K562 (cell line): Measurements from ENCODE around the gene NDUFS6. TPM values are rescaled to one million over a fixed set of nuclear protein-coding genes. Genes with fewer than 3 reads are reported as not detected.

Source experiments
- CBFA2T2 ChIP-seq: fragments of 450-650 bp; conservative IDR thresholded peaks from 2 replicates; pipeline ENCODE4 v1.6.1; 2017; ENCODE audit warnings: mild to moderate bottlenecking
- CC2D1A ChIP-seq: fragments of 450-650 bp; IDR thresholded peaks from 2 replicates; pipeline ENCODE4 v1.6.1; 2017; ENCODE audit warnings: mild to moderate bottlenecking
- CHCHD3 ChIP-seq: fragments of 250-450 bp; sonication (Bioruptor Pico); IDR thresholded peaks from 2 replicates; pipeline ENCODE4 v2.1.2; 2022; ENCODE audit warnings: mild to moderate bottlenecking
- DMBX1 ChIP-seq: fragments of 250-450 bp; sonication (Bioruptor Pico); IDR thresholded peaks from 2 replicates; pipeline ENCODE4 v1.8.0; 2022; ENCODE audit warnings: inconsistent platforms, mild to moderate bottlenecking, moderate library complexity, borderline replicate concordance
- DPF2 ChIP-seq: fragments of 450-650 bp; IDR thresholded peaks from 2 replicates; pipeline ENCODE4 v1.6.1; 2016
- KDM5B ChIP-seq: fragments of 200-600 bp; sonication (generic); IDR thresholded peaks from 2 replicates; pipeline ENCODE4 v1.6.1; 2012; ENCODE audit warnings: low read depth, mild to moderate bottlenecking, moderate library complexity, low read length, control low read depth, inconsistent platforms; ENCODE audit not compliant: insufficient replicate concordance
- PCBP2 ChIP-seq: fragments of 200-400 bp; formaldehyde crosslinking; IDR thresholded peaks from 2 replicates; pipeline ENCODE4 v1.6.1; 2018; ENCODE audit warnings: low read length, low read depth, mild to moderate bottlenecking, moderate library complexity; ENCODE audit not compliant: poor library complexity, severe bottlenecking
- POLR2A ChIP-seq: fragments of 450-650 bp; conservative IDR thresholded peaks from 2 replicates; pipeline ENCODE4 v1.6.1; 2016
- POLR3G ChIP-seq: IDR thresholded peaks from 2 replicates; pipeline ENCODE4 v1.6.1; 2011; ENCODE audit not compliant: insufficient read length, insufficient replicate concordance; ENCODE audit errors: extremely low read depth
- XRCC3 ChIP-seq: fragments of 450-650 bp; IDR thresholded peaks from 2 replicates; pipeline ENCODE4 v1.6.1; 2017; ENCODE audit warnings: mild to moderate bottlenecking, moderate library complexity
- polyA plus RNA-seq, 8 experiments: library from polyadenylated mRNA; depleted of rRNA in 4 of 8; stranded (reverse) in 5 of 8; unstranded in 3 of 8; fragments of >200 nt; fragmentation: Nextera tagmentation in 2 of 8; fragmentation: Illumina TruSeq in 1 of 8; extraction: Ambion mirVana in 2 of 8; extraction: Trizol in 1 of 8; gene quantifications; 2 replicates each; pipeline versions ENCODE4 v1.2.1 to v1.2.3, GENCODE V29; 2011 to 2014; ENCODE audit warnings: inconsistent platforms in 1 of 8, missing spikeins in 1 of 8
- total RNA-seq, 7 experiments: library from RNA; depleted of rRNA in 6 of 7; stranded (reverse); fragments of >200 nt in 6 of 7; fragmentation: Illumina TruSeq in 2 of 7; extraction: Trizol in 2 of 7; gene quantifications; 2 replicates each; pipeline versions ENCODE4 v1.2.1 to v1.2.3, GENCODE V29; 2011 to 2021; ENCODE audit warnings: low replicate concordance in 1 of 7
- TF ChIP-seq, protein P1 (sequence below), 2 experiments: fragments of 150-350 bp in 1 of 2; IDR thresholded peaks; 2 replicates each; pipeline ENCODE4 v1.6.1; 2012 to 2016; ENCODE audit warnings: low read depth in 2 of 2, low read length in 2 of 2, mild to moderate bottlenecking in 1 of 2, moderate library complexity in 1 of 2
- TF ChIP-seq, protein P2 (sequence below): fragments of 450-650 bp; IDR thresholded peaks from 2 replicates; pipeline ENCODE4 v1.6.1; 2016; ENCODE audit warnings: mild to moderate bottlenecking
- TF ChIP-seq, protein P3 (sequence below): IDR thresholded peaks from 2 replicates; pipeline ENCODE4 v1.6.1; 2012; ENCODE audit warnings: low read depth, low read length, improper control_type of control experiment, borderline replicate concordance
- TF ChIP-seq, protein P4 (sequence below): fragments of 250-450 bp; sonication (Bioruptor Pico); IDR thresholded peaks from 2 replicates; pipeline ENCODE4 v1.5.0; 2021; ENCODE audit warnings: mild to moderate bottlenecking, borderline replicate concordance
- TF ChIP-seq, protein P5 (sequence below): fragments of 250-450 bp; sonication (Bioruptor Pico); IDR thresholded peaks from 2 replicates; pipeline ENCODE4 v1.5.1; 2021; ENCODE audit warnings: mild to moderate bottlenecking

NDUFS6 gene
- total and polyA plus RNA-seq, 9 of the 15 experiments (the other 6 are each of a cell fraction or from before 2014, with no cell fraction given) = 36.1 to 291 (median 77.0) TPM

DNA sequence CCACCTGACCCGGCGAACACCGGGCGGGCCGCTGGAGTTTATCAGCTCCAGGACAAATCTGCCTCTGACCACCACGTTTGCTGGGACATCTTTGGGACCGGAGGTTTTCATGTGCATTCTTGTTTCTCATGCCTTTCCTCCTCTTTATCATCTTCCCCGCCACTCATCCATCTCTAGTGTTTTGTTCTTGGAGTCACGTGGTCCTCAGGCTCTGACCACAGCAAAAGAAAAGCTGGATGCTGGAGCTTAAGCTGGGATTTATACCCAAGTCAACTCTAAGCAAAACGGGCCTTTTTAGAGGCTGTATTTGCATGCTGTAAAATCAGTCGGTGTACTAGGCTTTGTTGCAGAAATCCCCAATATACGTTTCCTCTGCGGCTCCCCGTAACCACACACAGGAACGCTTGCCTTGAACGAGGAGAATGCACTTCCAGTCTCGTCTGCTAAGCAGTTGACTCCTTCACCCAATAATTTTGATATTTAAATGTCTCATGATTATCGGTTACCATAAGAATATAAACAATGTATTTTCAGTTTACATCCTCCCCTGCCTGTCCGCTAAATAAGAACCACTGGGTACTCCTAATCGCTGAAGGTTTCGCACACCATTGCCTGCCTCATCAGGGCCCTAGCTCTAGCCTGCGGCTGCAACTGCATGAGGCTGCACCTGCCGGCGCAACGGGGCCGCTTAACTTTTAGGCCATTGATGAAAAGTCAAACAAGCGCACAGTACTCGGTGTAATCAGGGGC lies 560 bp upstream of the NDUFS6 start (continued):
- TF ChIP-seq XRCC3 (no peak), CC2D1A (no peak), KDM5B (no peak), POLR3G (no peak), DMBX1 (CRISPR knock-in tag) (no peak), DPF2 (no peak; the same call in 1 of the 2 replicates), CHCHD3 (CRISPR knock-in tag) (no peak), POLR2A (no peak), CBFA2T2 (peak; percentile 59; the same call in 1 of the 2 replicates), PCBP2 (no peak)
- TF ChIP-seq, protein P1, sequence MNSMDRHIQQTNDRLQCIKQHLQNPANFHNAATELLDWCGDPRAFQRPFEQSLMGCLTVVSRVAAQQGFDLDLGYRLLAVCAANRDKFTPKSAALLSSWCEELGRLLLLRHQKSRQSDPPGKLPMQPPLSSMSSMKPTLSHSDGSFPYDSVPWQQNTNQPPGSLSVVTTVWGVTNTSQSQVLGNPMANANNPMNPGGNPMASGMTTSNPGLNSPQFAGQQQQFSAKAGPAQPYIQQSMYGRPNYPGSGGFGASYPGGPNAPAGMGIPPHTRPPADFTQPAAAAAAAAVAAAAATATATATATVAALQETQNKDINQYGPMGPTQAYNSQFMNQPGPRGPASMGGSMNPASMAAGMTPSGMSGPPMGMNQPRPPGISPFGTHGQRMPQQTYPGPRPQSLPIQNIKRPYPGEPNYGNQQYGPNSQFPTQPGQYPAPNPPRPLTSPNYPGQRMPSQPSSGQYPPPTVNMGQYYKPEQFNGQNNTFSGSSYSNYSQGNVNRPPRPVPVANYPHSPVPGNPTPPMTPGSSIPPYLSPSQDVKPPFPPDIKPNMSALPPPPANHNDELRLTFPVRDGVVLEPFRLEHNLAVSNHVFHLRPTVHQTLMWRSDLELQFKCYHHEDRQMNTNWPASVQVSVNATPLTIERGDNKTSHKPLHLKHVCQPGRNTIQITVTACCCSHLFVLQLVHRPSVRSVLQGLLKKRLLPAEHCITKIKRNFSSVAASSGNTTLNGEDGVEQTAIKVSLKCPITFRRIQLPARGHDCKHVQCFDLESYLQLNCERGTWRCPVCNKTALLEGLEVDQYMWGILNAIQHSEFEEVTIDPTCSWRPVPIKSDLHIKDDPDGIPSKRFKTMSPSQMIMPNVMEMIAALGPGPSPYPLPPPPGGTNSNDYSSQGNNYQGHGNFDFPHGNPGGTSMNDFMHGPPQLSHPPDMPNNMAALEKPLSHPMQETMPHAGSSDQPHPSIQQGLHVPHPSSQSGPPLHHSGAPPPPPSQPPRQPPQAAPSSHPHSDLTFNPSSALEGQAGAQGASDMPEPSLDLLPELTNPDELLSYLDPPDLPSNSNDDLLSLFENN (IDR thresholded peaks at IDR 0.05; ENCODE audit: low read depth in 2 of 2, low read length in 2 of 2) = no peak
- TF ChIP-seq, protein P2, sequence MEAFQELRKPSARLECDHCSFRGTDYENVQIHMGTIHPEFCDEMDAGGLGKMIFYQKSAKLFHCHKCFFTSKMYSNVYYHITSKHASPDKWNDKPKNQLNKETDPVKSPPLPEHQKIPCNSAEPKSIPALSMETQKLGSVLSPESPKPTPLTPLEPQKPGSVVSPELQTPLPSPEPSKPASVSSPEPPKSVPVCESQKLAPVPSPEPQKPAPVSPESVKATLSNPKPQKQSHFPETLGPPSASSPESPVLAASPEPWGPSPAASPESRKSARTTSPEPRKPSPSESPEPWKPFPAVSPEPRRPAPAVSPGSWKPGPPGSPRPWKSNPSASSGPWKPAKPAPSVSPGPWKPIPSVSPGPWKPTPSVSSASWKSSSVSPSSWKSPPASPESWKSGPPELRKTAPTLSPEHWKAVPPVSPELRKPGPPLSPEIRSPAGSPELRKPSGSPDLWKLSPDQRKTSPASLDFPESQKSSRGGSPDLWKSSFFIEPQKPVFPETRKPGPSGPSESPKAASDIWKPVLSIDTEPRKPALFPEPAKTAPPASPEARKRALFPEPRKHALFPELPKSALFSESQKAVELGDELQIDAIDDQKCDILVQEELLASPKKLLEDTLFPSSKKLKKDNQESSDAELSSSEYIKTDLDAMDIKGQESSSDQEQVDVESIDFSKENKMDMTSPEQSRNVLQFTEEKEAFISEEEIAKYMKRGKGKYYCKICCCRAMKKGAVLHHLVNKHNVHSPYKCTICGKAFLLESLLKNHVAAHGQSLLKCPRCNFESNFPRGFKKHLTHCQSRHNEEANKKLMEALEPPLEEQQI = no peak
- TF ChIP-seq, protein P3, sequence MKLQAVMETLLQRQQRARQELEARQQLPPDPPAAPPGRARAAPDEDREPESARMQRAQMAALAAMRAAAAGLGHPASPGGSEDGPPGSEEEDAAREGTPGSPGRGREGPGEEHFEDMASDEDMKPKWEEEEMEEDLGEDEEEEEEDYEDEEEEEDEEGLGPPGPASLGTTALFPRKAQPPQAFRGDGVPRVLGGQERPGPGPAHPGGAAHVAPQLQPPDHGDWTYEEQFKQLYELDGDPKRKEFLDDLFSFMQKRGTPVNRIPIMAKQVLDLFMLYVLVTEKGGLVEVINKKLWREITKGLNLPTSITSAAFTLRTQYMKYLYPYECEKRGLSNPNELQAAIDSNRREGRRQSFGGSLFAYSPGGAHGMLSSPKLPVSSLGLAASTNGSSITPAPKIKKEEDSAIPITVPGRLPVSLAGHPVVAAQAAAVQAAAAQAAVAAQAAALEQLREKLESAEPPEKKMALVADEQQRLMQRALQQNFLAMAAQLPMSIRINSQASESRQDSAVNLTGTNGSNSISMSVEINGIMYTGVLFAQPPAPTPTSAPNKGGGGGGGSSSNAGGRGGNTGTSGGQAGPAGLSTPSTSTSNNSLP = no peak
- TF ChIP-seq, protein P4, sequence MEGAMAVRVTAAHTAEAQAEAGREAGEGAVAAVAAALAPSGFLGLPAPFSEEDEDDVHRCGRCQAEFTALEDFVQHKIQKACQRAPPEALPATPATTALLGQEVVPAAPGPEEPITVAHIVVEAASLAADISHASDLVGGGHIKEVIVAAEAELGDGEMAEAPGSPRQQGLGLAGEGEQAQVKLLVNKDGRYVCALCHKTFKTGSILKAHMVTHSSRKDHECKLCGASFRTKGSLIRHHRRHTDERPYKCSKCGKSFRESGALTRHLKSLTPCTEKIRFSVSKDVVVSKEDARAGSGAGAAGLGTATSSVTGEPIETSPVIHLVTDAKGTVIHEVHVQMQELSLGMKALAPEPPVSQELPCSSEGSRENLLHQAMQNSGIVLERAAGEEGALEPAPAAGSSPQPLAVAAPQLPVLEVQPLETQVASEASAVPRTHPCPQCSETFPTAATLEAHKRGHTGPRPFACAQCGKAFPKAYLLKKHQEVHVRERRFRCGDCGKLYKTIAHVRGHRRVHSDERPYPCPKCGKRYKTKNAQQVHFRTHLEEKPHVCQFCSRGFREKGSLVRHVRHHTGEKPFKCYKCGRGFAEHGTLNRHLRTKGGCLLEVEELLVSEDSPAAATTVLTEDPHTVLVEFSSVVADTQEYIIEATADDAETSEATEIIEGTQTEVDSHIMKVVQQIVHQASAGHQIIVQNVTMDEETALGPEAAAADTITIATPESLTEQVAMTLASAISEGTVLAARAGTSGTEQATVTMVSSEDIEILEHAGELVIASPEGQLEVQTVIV = no peak
- TF ChIP-seq, protein P5, sequence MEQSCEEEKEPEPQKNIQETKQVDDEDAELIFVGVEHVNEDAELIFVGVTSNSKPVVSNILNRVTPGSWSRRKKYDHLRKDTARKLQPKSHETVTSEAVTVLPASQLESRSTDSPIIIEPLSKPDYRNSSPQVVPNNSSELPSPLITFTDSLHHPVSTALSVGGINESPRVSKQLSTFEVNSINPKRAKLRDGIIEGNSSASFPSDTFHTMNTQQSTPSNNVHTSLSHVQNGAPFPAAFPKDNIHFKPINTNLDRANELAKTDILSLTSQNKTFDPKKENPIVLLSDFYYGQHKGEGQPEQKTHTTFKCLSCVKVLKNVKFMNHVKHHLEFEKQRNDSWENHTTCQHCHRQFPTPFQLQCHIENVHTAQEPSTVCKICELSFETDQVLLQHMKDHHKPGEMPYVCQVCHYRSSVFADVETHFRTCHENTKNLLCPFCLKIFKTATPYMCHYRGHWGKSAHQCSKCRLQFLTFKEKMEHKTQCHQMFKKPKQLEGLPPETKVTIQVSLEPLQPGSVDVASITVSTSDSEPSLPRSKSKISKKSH (CRISPR knock-in tag) = no peak
